Measurements from ENCODE around the gene COL2A1. TPM values are rescaled to one million over a fixed set of nuclear protein-coding genes. Genes with fewer than 3 reads are reported as not detected.

COL2A1 gene
- polyA plus RNA-seq, 10 donors: 5.5 to 83.1 (median 39.5) TPM

GRCh38 chr12:48015129-48015528 lies 10.9 kb upstream of the COL2A1 start:
- DNase-seq: no peak

GRCh38 chr12:48013287-48013686 lies 9.0 kb upstream of the COL2A1 start:
- DNase-seq: no peak

DNA sequence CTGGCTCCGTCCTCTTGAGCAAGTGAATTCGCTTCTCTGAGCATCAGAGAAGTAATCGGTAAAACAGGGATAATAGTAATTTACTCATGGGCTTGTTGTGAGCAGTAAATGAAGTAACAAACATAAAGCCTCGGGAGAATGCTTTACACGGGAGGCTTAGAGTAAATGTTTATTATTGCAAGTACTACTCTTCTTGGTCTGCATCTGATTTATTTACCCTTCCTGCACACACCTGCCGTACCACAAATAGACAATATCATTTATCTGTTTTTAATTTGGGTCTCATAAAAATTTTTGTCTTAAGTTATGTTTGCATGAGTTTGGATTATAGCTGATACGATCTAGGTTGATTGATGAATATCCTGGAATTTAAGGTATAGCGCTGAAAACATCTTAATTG lies 7.8 kb upstream of the COL2A1 start:
- DNase-seq: no peak

GRCh38 chr12:48010366-48010970 lies 6.2 kb upstream of the COL2A1 start:
- no peak for DNase-seq

GRCh38 chr12:48009471-48009870 lies 5.2 kb upstream of the COL2A1 start:
- no peak for DNase-seq

DNA sequence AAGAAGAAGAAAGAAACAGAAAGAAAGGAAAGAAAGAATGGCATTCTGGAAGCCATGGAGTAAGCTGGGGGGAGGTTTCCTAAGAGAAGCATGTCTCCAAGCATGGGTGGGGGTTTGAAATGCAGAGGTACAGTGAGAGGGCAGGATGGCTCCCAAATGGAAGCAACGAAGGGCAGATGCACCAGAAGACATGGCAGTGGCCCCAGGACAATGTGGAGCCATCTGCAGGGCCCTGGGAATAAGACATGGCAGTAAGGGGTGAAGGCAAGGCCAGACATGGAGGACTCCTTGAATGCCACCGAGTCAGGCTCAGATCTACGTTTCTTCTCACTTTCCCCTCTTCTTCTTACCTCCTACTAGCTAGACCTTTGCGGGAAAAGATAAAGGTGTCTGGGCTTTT lies 4.7 kb upstream of the COL2A1 start:
- DNase-seq: no peak

GRCh38 chr12:48008349-48008748 lies 4.1 kb upstream of the COL2A1 start:
- DNase-seq: no peak

DNA sequence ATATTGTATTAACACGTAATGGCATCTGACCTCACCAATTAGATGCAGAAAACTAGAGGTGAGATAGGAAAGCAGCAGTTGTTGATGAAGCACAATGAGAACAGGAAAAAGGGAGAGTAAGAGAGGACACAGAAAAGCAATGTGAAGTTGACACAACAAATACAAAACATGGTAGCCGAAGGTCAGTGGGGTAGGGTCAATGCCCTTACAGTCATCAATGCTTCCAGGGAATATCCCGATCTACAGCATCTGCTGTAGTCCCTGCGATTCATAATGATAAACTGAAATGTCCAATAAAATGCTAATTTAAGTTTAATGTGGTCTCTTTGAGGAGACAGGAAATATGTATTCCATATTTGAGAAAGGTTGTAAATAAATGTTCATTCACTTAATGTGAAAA lies 2.9 kb upstream of the COL2A1 start:
- DNase-seq: no peak

GRCh38 chr12:48005750-48006021 lies 1.4 kb upstream of the COL2A1 start:
- no peak for DNase-seq

DNA sequence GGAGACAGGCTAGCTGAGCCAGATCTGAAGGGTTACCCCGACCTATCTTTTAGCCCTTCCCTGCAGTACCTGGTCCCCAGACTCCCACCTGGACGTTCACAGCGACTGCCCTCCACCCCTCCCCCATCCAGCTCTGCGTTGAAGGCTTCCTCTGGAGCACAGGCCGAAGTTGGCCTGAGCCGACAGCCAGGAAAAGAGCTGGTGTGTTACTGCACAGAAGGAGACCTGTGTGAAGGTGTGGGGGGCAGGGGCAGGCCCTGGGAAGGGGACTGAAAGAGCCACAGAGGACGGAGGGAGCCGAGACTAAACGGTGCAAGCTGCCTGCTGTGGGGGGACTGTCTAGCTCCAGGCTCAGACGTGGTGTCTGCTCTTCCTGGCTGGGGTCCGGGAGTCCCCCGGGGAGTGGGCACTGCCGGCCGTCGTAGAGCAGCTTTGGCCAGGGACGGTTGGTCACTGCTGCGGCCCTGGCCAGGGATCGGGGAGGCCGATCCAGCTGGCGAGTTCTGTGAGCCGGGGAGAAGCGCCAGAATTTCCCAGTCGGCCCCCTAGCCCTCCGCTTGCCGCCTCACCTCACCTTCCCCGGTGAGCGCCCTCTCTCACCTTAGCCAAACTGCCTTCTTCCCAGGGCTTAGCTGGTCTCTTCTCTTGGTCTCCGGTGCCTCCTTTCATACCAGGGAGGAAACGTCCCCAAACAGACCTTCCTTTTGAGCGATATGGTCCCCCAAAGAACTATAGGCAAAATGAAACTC lies 899 bp upstream of the COL2A1 start:
- DNase-seq: peak in 1 of 3 donors; percentile 30

DNA sequence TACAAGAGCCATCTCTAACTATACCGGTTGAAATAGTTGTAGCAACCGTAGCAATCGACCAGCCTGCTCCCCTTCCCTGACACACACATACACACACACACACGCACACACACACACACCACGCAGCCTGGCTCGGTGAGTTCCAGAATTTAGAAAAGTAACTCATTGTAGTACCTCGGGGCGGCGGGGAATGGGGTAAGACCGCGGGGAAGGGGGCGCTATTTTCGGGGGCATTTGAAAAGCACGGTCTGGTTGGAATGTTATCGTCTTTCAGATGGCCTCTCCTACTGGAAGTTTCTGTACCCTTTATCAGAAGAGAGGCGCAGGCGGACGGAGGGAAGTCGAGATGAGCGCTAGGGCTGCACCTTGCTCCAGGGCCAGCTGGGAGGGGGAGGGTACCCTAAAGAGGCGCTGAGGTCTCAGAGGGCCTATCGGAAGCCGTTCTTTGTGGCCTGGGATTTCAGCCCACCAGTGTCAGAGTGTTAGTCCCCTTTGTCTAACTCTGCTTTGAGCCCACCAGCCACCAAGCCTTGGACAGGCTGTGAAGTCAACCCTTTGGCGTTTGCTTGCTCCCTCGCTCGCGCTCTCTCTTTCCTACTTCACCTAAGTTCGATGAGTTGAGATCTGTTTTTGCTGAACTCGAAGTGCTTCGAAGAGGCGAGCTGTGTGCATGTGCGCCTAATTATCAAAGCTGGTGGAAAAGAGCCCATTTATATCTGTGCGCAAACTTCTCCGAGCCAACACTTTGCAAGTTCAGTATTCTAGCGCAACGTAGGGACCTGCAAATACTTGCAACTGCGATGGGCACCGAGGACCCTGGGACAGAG lies 837 bp downstream of the COL2A1 start:
- DNase-seq: peak in 1 of 3 donors; percentile 13

GRCh38 chr12:48002773-48003218 lies 1.5 kb downstream of the COL2A1 start:
- peak in 2 of 3 donors; percentile 66 to 84 for DNase-seq

DNA sequence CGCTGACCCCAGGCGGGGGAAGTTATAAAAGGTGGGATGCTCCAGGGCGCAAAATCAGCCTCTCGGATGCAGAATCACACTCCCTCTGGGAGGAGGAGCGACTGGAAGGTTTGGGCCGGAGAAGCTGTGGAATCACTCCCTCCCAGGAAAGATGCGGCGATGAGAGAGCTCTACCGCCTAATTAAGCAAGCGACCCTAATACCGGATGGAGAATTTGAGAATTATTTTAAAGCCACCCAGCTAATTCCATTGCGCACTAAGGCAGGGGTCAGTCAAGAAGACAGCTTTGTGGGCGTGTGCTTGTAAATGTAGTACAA lies 1.9 kb downstream of the COL2A1 start:
- peak in 1 of 3 donors; percentile 4 for DNase-seq

GRCh38 chr12:48001505-48002413 lies 2.5 kb downstream of the COL2A1 start:
- DNase-seq: peak; percentile 49 to 84 (median 69)

- peak in 2 of 3 donors; percentile 29 to 53 for DNase-seq
Observed at GRCh38 chr12:48000878-48001504, 3.3 kb downstream of the COL2A1 start.

DNA sequence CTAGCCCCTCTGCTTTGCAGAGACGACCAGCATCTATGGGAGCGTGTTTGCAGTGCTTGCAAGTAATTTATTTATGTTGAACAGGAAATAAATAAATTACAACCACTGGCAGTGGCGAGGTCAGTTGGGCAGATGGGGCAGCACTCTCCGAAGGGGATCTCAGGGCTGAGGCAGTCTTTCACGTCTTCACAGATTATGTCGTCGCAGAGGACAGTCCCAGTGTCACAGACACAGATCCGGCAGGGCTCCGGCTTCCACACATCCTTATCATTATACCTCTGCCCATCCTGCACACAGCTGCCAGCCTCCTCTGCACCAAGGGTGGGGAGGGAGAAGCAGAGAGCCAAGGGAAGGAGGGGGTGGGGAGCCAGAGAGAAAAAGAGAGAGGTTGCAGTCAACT lies 4.5 kb downstream of the COL2A1 start:
- DNase-seq: no peak

GRCh38 chr12:47997321-47997720 lies 7.0 kb downstream of the COL2A1 start:
- no peak for DNase-seq

DNA sequence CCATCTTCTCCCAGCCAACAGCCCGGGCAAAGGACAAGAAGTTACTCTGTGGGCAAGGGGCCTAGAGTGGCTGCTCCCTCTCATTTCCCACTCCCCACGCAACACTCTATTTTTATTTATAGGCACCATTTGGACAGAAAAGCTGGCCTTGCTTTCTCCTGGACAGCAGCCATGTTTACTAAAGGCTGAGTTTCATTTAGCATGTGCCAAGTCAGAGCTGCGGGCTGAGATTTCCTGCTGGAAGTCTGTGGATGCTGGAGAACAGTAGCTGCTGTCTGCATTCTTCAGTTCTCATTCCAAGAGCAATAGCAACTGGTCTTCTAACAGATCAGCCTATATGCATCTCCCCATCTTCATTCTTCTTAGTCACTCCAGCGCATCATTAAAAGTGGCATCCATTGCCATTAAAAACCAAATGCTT lies 8.3 kb downstream of the COL2A1 start:
- peak in 2 of 3 donors; percentile 25 to 50 for DNase-seq

DNA sequence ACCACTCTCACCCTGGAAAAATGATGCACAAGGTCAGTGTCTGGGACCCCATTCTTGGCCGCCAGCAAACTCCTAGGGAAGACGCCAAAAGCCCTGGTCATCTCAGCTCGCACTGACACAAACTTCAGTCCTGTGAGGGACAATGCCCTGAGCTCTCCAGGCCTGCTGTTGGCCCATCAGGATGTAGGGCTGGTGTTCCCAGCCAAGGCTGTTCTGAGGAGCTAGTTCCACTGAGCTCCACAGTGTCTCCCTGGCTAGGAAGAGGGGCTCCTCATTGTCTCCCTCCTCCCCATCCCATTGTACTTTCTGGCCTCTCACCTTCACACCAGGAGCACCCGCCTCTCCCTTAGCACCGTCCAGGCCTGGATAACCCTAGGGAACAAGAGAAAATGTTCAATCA lies 10.8 kb downstream of the COL2A1 start:
- no peak for DNase-seq

DNA sequence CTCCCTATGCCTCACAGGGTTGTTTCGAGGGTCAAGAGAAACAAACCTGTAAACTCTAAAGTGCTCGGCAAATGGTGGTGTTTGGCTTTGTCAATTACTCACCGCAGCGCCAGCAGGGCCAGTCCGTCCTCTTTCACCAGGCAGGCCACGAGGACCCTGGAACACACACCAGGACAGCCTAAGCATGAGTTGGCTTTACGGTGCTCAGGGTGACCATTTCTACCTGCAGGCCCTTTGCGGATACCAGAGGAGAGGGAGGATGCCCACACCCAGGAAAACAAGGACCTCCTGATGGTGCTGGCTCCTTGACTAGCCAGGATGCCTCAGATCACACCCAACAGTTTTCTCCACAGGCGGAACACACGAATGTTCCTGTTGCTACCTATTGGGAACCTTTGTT lies 11.5 kb downstream of the COL2A1 start:
- DNase-seq: no peak

Data from muscle of back (tissue), 11 donors.